IMR-90 (cell line): ENCODE measurements around the gene NLRP1. TPM values are rescaled to one million over a fixed set of nuclear protein-coding genes. Genes with fewer than 3 reads are reported as not detected.

ENCODE experiments used
- ATAC-seq: fragments of 200-7000 bp; cut with Tn5 transposase; 2 replicates; pipeline ENCODE4 v1.9.1; 2020; ENCODE audit warnings: low read depth, mild to moderate bottlenecking, moderate library complexity
- BruUV-seq: library from RNA; stranded (reverse); fragments of 400-500 nt; replicated peaks from 2 replicates; lab custom pipeline; 2021; lab: Mats Ljungman, UMichigan
- CTCF ChIA-PET: fragments of 300-600 bp; formaldehyde crosslinking; extraction: SDS; loops from one replicate; lab custom pipeline; 2021; ENCODE audit warnings: antibody characterized with exemption; lab: Yijun Ruan, JAX
- POLR2A ChIA-PET: fragments of 300-600 bp; sonication (Branson Sonifier 250); formaldehyde crosslinking; loops from one replicate; lab custom pipeline; 2022; ENCODE audit warnings: antibody characterized with exemption; ENCODE audit not compliant: unreplicated experiment; lab: Charles Lee
- DNase-seq: peaks from one replicate; pipeline ENCODE4 v3.0.0; 2013
- H2AFZ ChIP-seq: replicated peaks from 2 replicates; pipeline ENCODE3; 2013; ENCODE audit warnings: low read length, mild to moderate bottlenecking; ENCODE audit not compliant: poor library complexity
- H2AK5ac ChIP-seq: 2 replicates; pipeline ENCODE4 v1.6.1; 2013; ENCODE audit warnings: low read depth, low read length, inconsistent platforms
- H2AK9ac ChIP-seq: replicated peaks from 2 replicates; pipeline ENCODE3; 2013; ENCODE audit warnings: mild to moderate bottlenecking, low read depth, low read length, moderate library complexity; ENCODE audit not compliant: poor library complexity
- H2BK120ac ChIP-seq: 2 replicates; pipeline ENCODE4 v1.6.1; 2013; ENCODE audit warnings: low read depth, low read length, inconsistent platforms
- H2BK15ac ChIP-seq: 3 replicates; pipeline ENCODE4 v1.6.1; 2013; ENCODE audit warnings: low read depth, low read length, inconsistent platforms
- H2BK20ac ChIP-seq: 2 replicates; pipeline ENCODE4 v1.6.1; 2013; ENCODE audit warnings: low read depth, mild to moderate bottlenecking, inconsistent platforms, low read length, moderate library complexity
- H2BK5ac ChIP-seq: 2 replicates; pipeline ENCODE4 v1.6.1; 2013; ENCODE audit warnings: mild to moderate bottlenecking, low read depth, low read length, inconsistent platforms; ENCODE audit not compliant: poor library complexity, severe bottlenecking
- H3K14ac ChIP-seq: replicated peaks from 2 replicates; pipeline ENCODE4 v1.6.1; 2013; ENCODE audit warnings: low read depth, low read length, inconsistent platforms
- H3K18ac ChIP-seq: 2 replicates; pipeline ENCODE4 v1.6.1; 2013; ENCODE audit warnings: low read depth, low read length, control low read depth
- H3K23ac ChIP-seq: 2 replicates; pipeline ENCODE4 v1.6.1; 2013; ENCODE audit warnings: low read depth, low read length, inconsistent platforms
- H3K27ac ChIP-seq: 2 replicates; pipeline ENCODE4 v1.5.1; 2013; ENCODE audit warnings: mild to moderate bottlenecking, control low read depth, low read length; ENCODE audit not compliant: insufficient read depth
- H3K27me3 ChIP-seq: 2 replicates; pipeline ENCODE4 v1.6.1; 2013; ENCODE audit warnings: low read length; ENCODE audit not compliant: control insufficient read depth, insufficient read depth
- H3K36me3 ChIP-seq: 2 replicates; pipeline ENCODE4 v1.6.1; 2013; ENCODE audit warnings: low read length, mixed read lengths; ENCODE audit not compliant: control insufficient read depth, insufficient read depth
- H3K4ac ChIP-seq: 2 replicates; pipeline ENCODE4 v1.6.1; 2013; ENCODE audit warnings: low read depth, low read length, inconsistent platforms
- H3K4me1 ChIP-seq: 2 replicates; pipeline ENCODE4 v1.6.1; 2013; ENCODE audit warnings: low read length, mixed read lengths; ENCODE audit not compliant: control insufficient read depth, insufficient read depth
- H3K4me2 ChIP-seq: 2 replicates; pipeline ENCODE4 v1.6.1; 2013; ENCODE audit warnings: low read depth, mild to moderate bottlenecking, control low read depth, low read length, moderate library complexity
- H3K4me3 ChIP-seq: 2 replicates; pipeline ENCODE4 v1.5.1; 2013; ENCODE audit warnings: low read depth, mild to moderate bottlenecking, control low read depth, low read length, moderate library complexity; ENCODE audit not compliant: insufficient read depth
- H3K56ac ChIP-seq: 2 replicates; pipeline ENCODE4 v1.6.1; 2013; ENCODE audit warnings: low read length, inconsistent platforms; ENCODE audit not compliant: insufficient read depth; ENCODE audit errors: extremely low read depth
- H3K79me1 ChIP-seq, 2 experiments: 2 replicates each; pipeline ENCODE4 v1.6.1; 2013; ENCODE audit warnings: low read length in 2 of 2, inconsistent platforms in 1 of 2, low read depth in 1 of 2
- H3K9ac ChIP-seq: 2 replicates; pipeline ENCODE4 v1.6.1; 2013; ENCODE audit warnings: low read depth, low read length, control low read depth
- H3K9me1 ChIP-seq: 2 replicates; pipeline ENCODE4 v1.6.1; 2013; ENCODE audit warnings: low read length, inconsistent platforms; ENCODE audit not compliant: insufficient read depth
- H3K9me3 ChIP-seq: 2 replicates; pipeline ENCODE4 v1.6.1; 2013; ENCODE audit warnings: low read length; ENCODE audit not compliant: control insufficient read depth, insufficient read depth
- H4K20me1 ChIP-seq: 2 replicates; pipeline ENCODE4 v1.6.1; 2013; ENCODE audit warnings: low read length, inconsistent platforms; ENCODE audit not compliant: insufficient read depth
- H4K5ac ChIP-seq: 2 replicates; pipeline ENCODE4 v1.6.1; 2013; ENCODE audit warnings: mild to moderate bottlenecking, low read depth, low read length, control low read depth
- H4K8ac ChIP-seq, 2 experiments: 2 replicates each; pipeline ENCODE4 v1.6.1; 2013; ENCODE audit warnings: low read depth in 2 of 2, low read length in 2 of 2, control low read depth in 1 of 2, inconsistent platforms in 1 of 2
- H4K91ac ChIP-seq: 2 replicates; pipeline ENCODE4 v1.6.1; 2013; ENCODE audit warnings: low read depth, low read length, inconsistent platforms; ENCODE audit not compliant: insufficient read depth
- BHLHE40 ChIP-seq: fragments of 150-350 bp; IDR thresholded peaks from 2 replicates; pipeline ENCODE4 v1.6.1; 2016; ENCODE audit warnings: mild to moderate bottlenecking, low read depth, low read length
- CEBPB ChIP-seq: IDR thresholded peaks from 2 replicates; pipeline ENCODE4 v1.6.1; 2012; ENCODE audit warnings: low read depth, low read length, improper control_type of control experiment
- FOS ChIP-seq: fragments of 150-350 bp; IDR thresholded peaks from 2 replicates; pipeline ENCODE4 v1.6.1; 2016; ENCODE audit warnings: low read depth, low read length
- MAFK ChIP-seq: IDR thresholded peaks from 2 replicates; pipeline ENCODE4 v1.6.1; 2012; ENCODE audit warnings: low read depth, low read length, improper control_type of control experiment
- MAZ ChIP-seq: IDR thresholded peaks from 2 replicates; pipeline ENCODE4 v1.6.1; 2012; ENCODE audit warnings: low read depth, mild to moderate bottlenecking, low read length, improper control_type of control experiment, moderate library complexity, borderline replicate concordance
- MXI1 ChIP-seq: IDR thresholded peaks from 2 replicates; pipeline ENCODE4 v1.6.1; 2012; ENCODE audit warnings: low read depth, mild to moderate bottlenecking, low read length, moderate library complexity, borderline replicate concordance
- NFE2L2 ChIP-seq: fragments of 150-350 bp; IDR thresholded peaks from 2 replicates; pipeline ENCODE4 v1.6.1; 2016; ENCODE audit warnings: low read depth, mild to moderate bottlenecking, low read length
- POLR2A ChIP-seq: IDR thresholded peaks from 2 replicates; pipeline ENCODE4 v1.6.1; 2012; ENCODE audit warnings: mild to moderate bottlenecking, low read depth, low read length
- RAD21 ChIP-seq: IDR thresholded peaks from 2 replicates; pipeline ENCODE4 v1.6.1; 2012; ENCODE audit warnings: low read length, improper control_type of control experiment
- RCOR1 ChIP-seq: IDR thresholded peaks from 2 replicates; pipeline ENCODE4 v1.6.1; 2012; ENCODE audit warnings: mild to moderate bottlenecking, low read length, improper control_type of control experiment; ENCODE audit not compliant: insufficient replicate concordance
- RFX5 ChIP-seq: IDR thresholded peaks from 2 replicates; pipeline ENCODE4 v1.8.0; 2012; ENCODE audit warnings: low read depth, mild to moderate bottlenecking, low read length, moderate library complexity
- SMC3 ChIP-seq: fragments of 150-350 bp; IDR thresholded peaks from 2 replicates; pipeline ENCODE4 v1.6.1; 2016; ENCODE audit warnings: low read depth, mild to moderate bottlenecking, antibody characterized with exemption, low read length, moderate library complexity
- WGBS, 2 experiments: methylation state at CpG; one replicate each; pipeline versions ENCODE4 v1.1.5 to v1.1.7; 2013; ENCODE audit warnings: missing lambda C conversion rate in 2 of 2; ENCODE audit not compliant: insufficient read length in 1 of 2; ENCODE audit errors: extremely low coverage in 2 of 2; 5-methylcytosine and 5-hydroxymethylcytosine counted together
- dilution Hi-C: fragments of 300-500 bp; cut with HindIII; formaldehyde crosslinking; loops from one replicate; pipeline ENCODE4 v1.14.3; 2018; ENCODE audit warnings: low sequenced_read_pairs; ENCODE audit not compliant: unreplicated experiment
- in situ Hi-C: fragments of 300-500 bp; cut with MboI; formaldehyde crosslinking; loops from 3 replicates; pipeline ENCODE4 v1.14.3; 2019; ENCODE audit warnings: low sequenced_read_pairs, inconsistent platforms, mixed read lengths
- intact Hi-C: fragments of 100-400 bp; cut with micrococcal nuclease; formaldehyde crosslinking; loops from 2 replicates; pipeline ENCODE4 v1.10.0; 2022
- polyA plus RNA-seq, 3 experiments: library from polyadenylated mRNA; depleted of rRNA; stranded (reverse); fragments of >200 nt; gene quantifications; 2 replicates each; pipeline ENCODE4 v1.2.3, GENCODE V29; 2012; ENCODE audit warnings: low replicate concordance in 1 of 3
- total RNA-seq: library from RNA; depleted of rRNA; stranded (reverse); fragments of >200 nt; gene quantifications from 2 replicates; pipeline ENCODE4 v1.2.3, GENCODE V29; 2012
- TF ChIP-seq, protein P1 (sequence below): fragments of 150-350 bp; IDR thresholded peaks from 2 replicates; pipeline ENCODE4 v1.6.1; 2016; ENCODE audit warnings: low read depth, mild to moderate bottlenecking, low read length, moderate library complexity, borderline replicate concordance

Gene NLRP1
- total and polyA plus RNA-seq, 2 of the 4 experiments (the other 2 are of a cell fraction), result 134 to 340 TPM

DNA sequence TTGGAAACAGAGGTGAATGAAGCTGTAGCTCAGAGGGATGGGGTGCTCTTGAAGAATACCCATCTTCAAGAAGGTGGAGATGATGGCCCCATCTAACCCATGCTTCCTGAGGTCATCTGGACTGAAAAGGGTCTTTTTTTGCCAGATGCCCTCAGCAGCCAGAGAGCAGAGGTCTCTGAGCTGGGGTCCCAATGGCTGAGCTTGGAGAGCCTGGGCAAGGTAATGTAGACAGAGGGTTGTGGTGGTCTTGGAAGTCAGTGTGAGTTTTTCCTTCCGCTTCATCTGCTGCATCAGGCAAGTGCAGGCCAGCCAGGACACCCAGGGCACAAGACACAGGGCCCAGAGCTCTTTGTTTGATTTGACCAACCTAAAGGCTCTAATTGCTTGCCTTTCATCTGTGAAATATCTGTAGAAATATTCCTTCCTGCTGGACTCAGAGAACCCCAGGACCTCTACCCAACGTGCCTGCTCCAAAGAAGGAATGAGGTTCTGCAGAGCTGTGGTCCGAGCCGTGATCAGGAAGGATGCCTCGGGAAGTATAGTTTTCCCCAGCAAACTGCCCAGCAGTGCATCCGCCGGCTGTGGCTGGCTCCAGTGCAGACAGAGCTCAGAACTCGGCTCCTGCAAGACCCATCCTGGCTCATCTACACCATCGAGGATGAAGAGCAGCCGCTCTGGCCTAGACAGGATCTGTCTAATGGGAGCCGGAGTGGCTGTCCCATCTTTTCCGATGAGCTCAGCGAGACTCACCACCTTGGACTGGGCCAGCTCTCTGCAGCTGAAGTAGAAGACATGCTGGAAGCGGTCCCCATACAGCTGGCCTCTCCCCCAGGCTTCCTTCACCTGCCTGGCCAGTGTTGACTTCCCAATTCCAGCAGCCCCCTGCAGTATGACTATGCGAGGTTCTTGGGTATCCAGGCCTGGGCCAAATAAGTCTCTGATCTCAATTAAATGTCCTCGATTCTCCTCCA, 25.2 kb downstream of the NLRP1 start:
- Histone ChIP-seq H3K79me1 (peaks cover 15 to 60% of the 10 kb centered on the region in 2 experiments), H3K4ac (no peak overlapping the region), H3K9ac (no peak overlapping the region), H4K5ac (no peak overlapping the region), H3K27me3 (no peaks in the 10 kb centered on the region), H4K8ac (no peak overlapping the region), H3K56ac (no peak overlapping the region), H2BK20ac (no peak overlapping the region), H3K36me3 (peaks cover 17% of the 10 kb centered on the region), H3K4me2 (no peak overlapping the region), H3K4me1 (peaks cover 6% of the 10 kb centered on the region), H2AK5ac (no peak overlapping the region), H2BK15ac (no peak overlapping the region), H2AK9ac (no peak overlapping the region), H3K14ac (no peak overlapping the region), H3K18ac (no peak overlapping the region), H2BK5ac (no peak overlapping the region), H3K4me3 (no peak overlapping the region), H2AFZ (no peak overlapping the region), H3K9me1 (peaks cover 9% of the 10 kb centered on the region; the same call in 1 of the 2 replicates), H4K91ac (no peak overlapping the region), H2BK120ac (no peak overlapping the region), H3K9me3 (no peaks in the 10 kb centered on the region), H3K27ac (no peak overlapping the region), H3K23ac (no peak overlapping the region), H4K20me1 (no peaks in the 10 kb centered on the region)
- intact Hi-C loops (no loop called here), in situ Hi-C loops (no loop called here), dilution Hi-C loops (no loop called here)
- WGBS, 2 experiments, result 96% methylated on average over 5 of the region's 16 CpGs; no CpG with 5 or more reads in 1 of the 2 experiments
- DNase-seq, result no peak
- TF ChIP-seq MAFK (no peak), RFX5 (no peak), NFE2L2 (no peak), SMC3 (no peak), RCOR1 (no peak), BHLHE40 (no peak), RAD21 (no peak), CEBPB (no peak), MXI1 (no peak), POLR2A (no peak), MAZ (no peak), FOS (no peak)
- TF ChIP-seq, protein P1, sequence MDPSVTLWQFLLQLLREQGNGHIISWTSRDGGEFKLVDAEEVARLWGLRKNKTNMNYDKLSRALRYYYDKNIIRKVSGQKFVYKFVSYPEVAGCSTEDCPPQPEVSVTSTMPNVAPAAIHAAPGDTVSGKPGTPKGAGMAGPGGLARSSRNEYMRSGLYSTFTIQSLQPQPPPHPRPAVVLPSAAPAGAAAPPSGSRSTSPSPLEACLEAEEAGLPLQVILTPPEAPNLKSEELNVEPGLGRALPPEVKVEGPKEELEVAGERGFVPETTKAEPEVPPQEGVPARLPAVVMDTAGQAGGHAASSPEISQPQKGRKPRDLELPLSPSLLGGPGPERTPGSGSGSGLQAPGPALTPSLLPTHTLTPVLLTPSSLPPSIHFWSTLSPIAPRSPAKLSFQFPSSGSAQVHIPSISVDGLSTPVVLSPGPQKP, result no peak
- no peak for ATAC-seq
- ChIA-PET POLR2A (no interaction called here), CTCF (no interaction called here)
- BruUV-seq, result TSS peak; percentile 68
